ENCODE data around the gene SYNRG.
"Not testable (repeated sequence)": the region's sequence is repeated elsewhere in the genome, so short reads cannot be mapped to it uniquely, and the experiment has no call there.

SYNRG gene

DNA sequence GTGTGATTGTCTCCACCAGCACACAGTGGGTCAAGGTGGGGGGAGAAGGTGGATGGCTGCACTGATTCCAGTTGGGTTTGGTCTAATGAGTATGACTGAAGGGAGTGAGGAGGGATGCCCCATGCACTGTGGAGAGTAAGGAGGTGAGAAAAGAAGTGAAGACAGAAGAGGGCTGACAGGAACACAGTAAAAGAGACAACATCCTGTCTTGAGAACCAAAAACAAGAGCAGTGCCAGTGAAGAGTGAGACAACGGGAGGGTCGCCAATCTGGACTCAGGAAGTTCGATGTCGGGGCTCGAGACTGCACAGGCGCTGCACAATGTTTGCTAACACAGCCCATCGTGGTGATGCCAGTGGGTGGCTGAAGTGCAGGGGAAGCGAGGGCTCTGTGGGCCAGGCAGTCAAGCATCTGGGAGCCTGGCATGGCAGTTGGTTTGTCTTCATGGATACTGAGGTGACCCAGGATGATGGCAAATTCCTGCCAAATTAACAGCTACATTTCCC lies 85.5 kb downstream of the SYNRG start:
- Histone ChIP-seq H3K9ac (ENCODE audit: low read depth in 1 of 2, low read length in 2 of 2) (no peak overlapping the region), H3K27me3 (ENCODE audit: control insufficient read depth in 2 of 2, insufficient read depth in 2 of 2, low read length in 2 of 2) (no peaks in the 10 kb centered on the region), H3K36me3 (ENCODE audit: control insufficient read depth in 2 of 2, insufficient read depth in 2 of 2, low read length in 2 of 2) (peaks cover 55 to 67% of the 10 kb centered on the region in 2 donors), H3K9me3 (ENCODE audit: control insufficient read depth in 2 of 2, low read length in 2 of 2) (no peaks in the 10 kb centered on the region), H3K4me1 (ENCODE audit: control insufficient read depth in 2 of 2, insufficient read depth in 2 of 2, low read length in 2 of 2) (no peaks in the 10 kb centered on the region), H3K27ac (ENCODE audit: low read depth in 2 of 2, low read length in 2 of 2) (no peak overlapping the region), H3K4me3 (ENCODE audit: low read length in 2 of 2) (no peak overlapping the region)

DNA sequence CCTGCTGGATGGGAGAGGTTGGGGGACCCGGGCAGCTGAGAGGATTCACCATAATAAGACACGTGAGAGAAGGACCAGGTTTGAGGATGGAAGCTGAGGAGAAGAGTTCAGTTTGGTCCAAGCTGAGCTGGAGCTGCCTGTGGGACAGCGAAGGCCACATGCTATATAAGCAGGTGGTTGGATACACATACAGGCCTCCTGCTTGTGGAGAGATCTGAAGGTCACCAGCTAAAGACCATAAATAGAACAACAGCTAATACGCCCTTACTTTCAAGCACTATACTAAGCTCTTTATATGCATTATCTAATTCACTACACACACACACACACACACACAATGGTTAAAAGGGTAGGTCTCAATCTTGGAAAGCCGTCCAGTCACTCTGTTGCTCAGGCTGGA lies 87.4 kb downstream of the SYNRG start:
- Histone ChIP-seq H3K36me3 (ENCODE audit: control insufficient read depth in 2 of 2, insufficient read depth in 2 of 2, low read length in 2 of 2) (peaks cover 58 to 71% of the 10 kb centered on the region in 2 donors), H3K27me3 (ENCODE audit: control insufficient read depth in 2 of 2, insufficient read depth in 2 of 2, low read length in 2 of 2) (no peaks in the 10 kb centered on the region), H3K27ac (ENCODE audit: low read depth in 2 of 2, low read length in 2 of 2) (no peak overlapping the region), H3K9ac (ENCODE audit: low read depth in 1 of 2, low read length in 2 of 2) (no peak overlapping the region), H3K9me3 (ENCODE audit: control insufficient read depth in 2 of 2, low read length in 2 of 2) (no peaks in the 10 kb centered on the region), H3K4me1 (ENCODE audit: control insufficient read depth in 2 of 2, insufficient read depth in 2 of 2, low read length in 2 of 2) (no peaks in the 10 kb centered on the region), H3K4me3 (ENCODE audit: low read length in 2 of 2) (no peak overlapping the region)

DNA sequence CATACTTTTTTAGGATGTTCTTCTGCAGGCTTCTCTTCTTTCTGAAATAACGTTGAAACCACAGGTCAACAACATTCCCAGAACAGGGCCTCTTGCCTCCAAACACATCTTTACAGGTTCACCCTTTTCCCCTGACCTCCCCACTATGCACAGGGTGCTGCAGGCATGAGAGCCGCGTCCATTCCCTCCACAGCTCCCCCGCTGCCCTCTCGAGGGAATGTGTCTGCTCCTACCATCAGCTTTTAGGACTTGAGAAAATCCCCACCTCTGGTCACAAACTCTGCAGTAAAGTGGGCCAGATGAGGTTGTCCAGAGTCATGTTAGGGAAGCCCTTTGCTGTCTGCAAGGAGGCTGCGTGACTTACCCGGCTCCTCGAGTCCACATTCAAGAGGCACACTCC lies 89.0 kb downstream of the SYNRG start:
- no peak overlapping the region for H3K4me3 ChIP-seq (ENCODE audit: low read length in 2 of 2)
- H3K9ac ChIP-seq (ENCODE audit: low read depth in 1 of 2, low read length in 2 of 2) = no peak overlapping the region
- peaks cover 53 to 61% of the 10 kb centered on the region in 2 donors for H3K36me3 ChIP-seq (ENCODE audit: control insufficient read depth in 2 of 2, insufficient read depth in 2 of 2, low read length in 2 of 2)
- H3K27me3 ChIP-seq (ENCODE audit: control insufficient read depth in 2 of 2, insufficient read depth in 2 of 2, low read length in 2 of 2) = no peaks in the 10 kb centered on the region
- H3K9me3 ChIP-seq (ENCODE audit: control insufficient read depth in 2 of 2, low read length in 2 of 2) = no peaks in the 10 kb centered on the region
- H3K27ac ChIP-seq (ENCODE audit: low read depth in 2 of 2, low read length in 2 of 2) = no peak overlapping the region
- no peaks in the 10 kb centered on the region for H3K4me1 ChIP-seq (ENCODE audit: control insufficient read depth in 2 of 2, insufficient read depth in 2 of 2, low read length in 2 of 2)

DNA sequence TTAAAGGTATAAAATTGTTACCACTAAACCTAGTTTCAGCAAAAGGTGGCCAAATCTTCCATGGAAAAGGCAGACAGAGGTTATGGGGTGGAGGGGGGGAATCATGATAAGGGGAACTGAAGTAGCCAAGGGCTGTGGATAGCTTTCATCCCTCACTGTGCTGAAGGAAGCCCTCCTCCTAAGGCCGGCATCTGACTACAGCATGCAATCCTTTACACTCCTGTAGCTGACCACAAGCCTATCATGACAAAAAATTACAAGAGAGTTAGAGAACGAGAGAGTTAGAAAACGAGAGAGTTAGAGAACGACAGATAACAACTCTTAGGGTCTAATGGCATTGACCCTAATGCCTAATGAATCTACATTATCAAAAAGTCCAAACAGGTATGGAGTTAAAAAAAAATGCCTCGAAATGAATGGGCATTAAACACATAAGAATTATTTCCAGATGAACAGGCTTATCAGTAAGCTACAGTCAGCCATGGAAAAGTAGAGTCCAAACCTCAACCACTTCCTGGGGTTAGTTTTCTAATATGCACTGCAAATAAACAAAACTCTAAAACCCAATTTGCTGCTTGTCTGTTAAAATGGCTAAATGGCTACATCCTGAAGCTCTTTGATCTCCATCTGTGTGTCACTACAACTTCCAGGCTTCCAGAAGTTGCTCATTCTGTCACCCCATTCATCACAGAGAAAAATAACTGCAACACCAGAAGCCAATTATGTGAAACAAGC lies 89.8 kb downstream of the SYNRG start:
- no peak overlapping the region for H3K9ac ChIP-seq (ENCODE audit: low read depth in 1 of 2, low read length in 2 of 2)
- H3K4me3 ChIP-seq (ENCODE audit: low read length in 2 of 2) = no peak overlapping the region
- H3K9me3 ChIP-seq (ENCODE audit: control insufficient read depth in 2 of 2, low read length in 2 of 2) = no peaks in the 10 kb centered on the region
- no peaks in the 10 kb centered on the region for H3K27me3 ChIP-seq (ENCODE audit: control insufficient read depth in 2 of 2, insufficient read depth in 2 of 2, low read length in 2 of 2)
- H3K27ac ChIP-seq (ENCODE audit: low read depth in 2 of 2, low read length in 2 of 2) = no peak overlapping the region
- no peaks in the 10 kb centered on the region for H3K4me1 ChIP-seq (ENCODE audit: control insufficient read depth in 2 of 2, insufficient read depth in 2 of 2, low read length in 2 of 2)
- peaks cover 53 to 58% of the 10 kb centered on the region in 2 donors for H3K36me3 ChIP-seq (ENCODE audit: control insufficient read depth in 2 of 2, insufficient read depth in 2 of 2, low read length in 2 of 2)

DNA sequence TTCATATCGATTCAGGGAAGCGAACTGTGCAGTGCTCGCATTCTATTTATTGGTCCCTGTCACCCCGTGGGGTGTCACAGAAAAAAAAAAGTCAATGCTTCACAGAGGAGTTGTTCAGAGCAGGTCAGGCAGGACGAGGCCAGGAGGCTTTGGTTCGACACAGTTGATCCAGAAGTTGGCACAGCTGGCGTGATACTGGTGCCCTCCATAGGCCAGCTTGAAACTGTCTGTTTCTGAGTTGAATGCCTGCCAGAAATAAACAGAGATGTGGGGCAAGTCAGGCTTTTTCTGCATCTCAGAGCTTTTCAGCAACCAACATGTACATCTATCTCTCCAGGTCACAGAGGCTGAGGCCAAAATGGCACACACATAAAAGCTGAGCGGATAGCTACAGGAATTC lies 90.4 kb downstream of the SYNRG start:
- no peak overlapping the region for H3K9ac ChIP-seq (ENCODE audit: low read depth in 1 of 2, low read length in 2 of 2)
- H3K4me3 ChIP-seq (ENCODE audit: low read length in 2 of 2) = no peak overlapping the region
- no peaks in the 10 kb centered on the region for H3K27me3 ChIP-seq (ENCODE audit: control insufficient read depth in 2 of 2, insufficient read depth in 2 of 2, low read length in 2 of 2)
- peaks cover 50 to 53% of the 10 kb centered on the region in 2 donors for H3K36me3 ChIP-seq (ENCODE audit: control insufficient read depth in 2 of 2, insufficient read depth in 2 of 2, low read length in 2 of 2)
- H3K4me1 ChIP-seq (ENCODE audit: control insufficient read depth in 2 of 2, insufficient read depth in 2 of 2, low read length in 2 of 2) = no peaks in the 10 kb centered on the region
- H3K27ac ChIP-seq (ENCODE audit: low read depth in 2 of 2, low read length in 2 of 2) = no peak overlapping the region
- no peaks in the 10 kb centered on the region for H3K9me3 ChIP-seq (ENCODE audit: control insufficient read depth in 2 of 2, low read length in 2 of 2)

DNA sequence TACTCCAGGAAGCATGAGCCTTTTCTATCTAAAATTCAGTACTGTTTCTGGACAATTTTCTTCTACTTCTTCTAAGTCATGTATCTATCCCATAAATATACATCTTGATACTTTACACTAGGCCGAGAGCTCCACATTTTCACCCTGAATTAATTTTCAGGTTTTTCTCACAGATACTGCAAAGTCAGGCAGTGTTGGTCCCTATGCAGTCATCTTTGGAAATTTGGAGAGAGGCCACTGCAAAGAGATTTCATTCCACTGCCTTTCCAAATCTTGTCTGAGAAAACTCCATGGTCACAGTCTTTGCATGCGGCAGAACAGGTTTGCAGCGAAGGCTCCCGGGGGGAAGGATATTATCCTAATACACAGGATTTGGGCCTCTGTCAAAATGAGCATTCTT lies 91.3 kb downstream of the SYNRG start:
- peaks cover 51% of the 10 kb centered on the region in 2 donors for H3K36me3 ChIP-seq (ENCODE audit: control insufficient read depth in 2 of 2, insufficient read depth in 2 of 2, low read length in 2 of 2)
- H3K9me3 ChIP-seq (ENCODE audit: control insufficient read depth in 2 of 2, low read length in 2 of 2) = no peaks in the 10 kb centered on the region
- no peak overlapping the region for H3K27ac ChIP-seq (ENCODE audit: low read depth in 2 of 2, low read length in 2 of 2)
- H3K9ac ChIP-seq (ENCODE audit: low read depth in 1 of 2, low read length in 2 of 2) = no peak overlapping the region
- H3K4me3 ChIP-seq (ENCODE audit: low read length in 2 of 2) = no peak overlapping the region
- H3K4me1 ChIP-seq (ENCODE audit: control insufficient read depth in 2 of 2, insufficient read depth in 2 of 2, low read length in 2 of 2) = no peaks in the 10 kb centered on the region
- H3K27me3 ChIP-seq (ENCODE audit: control insufficient read depth in 2 of 2, insufficient read depth in 2 of 2, low read length in 2 of 2) = no peaks in the 10 kb centered on the region

DNA sequence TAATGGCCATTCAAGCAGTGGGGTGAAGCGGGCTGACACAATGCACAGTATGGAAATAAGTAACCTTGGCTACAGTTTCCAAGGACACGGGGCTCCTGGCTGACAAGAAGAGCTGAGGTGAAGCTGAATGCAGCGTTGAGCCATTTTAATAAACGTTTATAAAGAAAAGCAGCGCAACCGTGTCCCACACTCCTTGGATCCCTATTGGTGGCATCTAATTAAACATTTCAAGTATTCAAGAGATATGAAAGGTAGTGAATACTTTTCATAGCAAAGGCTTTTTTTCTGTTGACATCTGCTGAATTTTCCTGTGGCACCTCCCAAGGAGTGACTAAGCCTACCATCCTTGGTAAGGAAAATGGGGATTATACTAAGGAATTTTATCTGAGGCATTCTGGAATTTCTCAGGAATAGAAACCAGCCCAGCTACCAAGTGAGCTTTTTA lies 93.1 kb downstream of the SYNRG start:
- no peak overlapping the region for H3K4me3 ChIP-seq (ENCODE audit: low read length in 2 of 2)
- H3K27me3 ChIP-seq (ENCODE audit: control insufficient read depth in 2 of 2, insufficient read depth in 2 of 2, low read length in 2 of 2) = no peaks in the 10 kb centered on the region
- H3K4me1 ChIP-seq (ENCODE audit: control insufficient read depth in 2 of 2, insufficient read depth in 2 of 2, low read length in 2 of 2) = no peaks in the 10 kb centered on the region
- no peak overlapping the region for H3K9ac ChIP-seq (ENCODE audit: low read depth in 1 of 2, low read length in 2 of 2)
- H3K36me3 ChIP-seq (ENCODE audit: control insufficient read depth in 2 of 2, insufficient read depth in 2 of 2, low read length in 2 of 2) = peaks cover 46 to 50% of the 10 kb centered on the region in 2 donors
- H3K27ac ChIP-seq (ENCODE audit: low read depth in 2 of 2, low read length in 2 of 2) = no peak overlapping the region
- no peaks in the 10 kb centered on the region for H3K9me3 ChIP-seq (ENCODE audit: control insufficient read depth in 2 of 2, low read length in 2 of 2)

DNA sequence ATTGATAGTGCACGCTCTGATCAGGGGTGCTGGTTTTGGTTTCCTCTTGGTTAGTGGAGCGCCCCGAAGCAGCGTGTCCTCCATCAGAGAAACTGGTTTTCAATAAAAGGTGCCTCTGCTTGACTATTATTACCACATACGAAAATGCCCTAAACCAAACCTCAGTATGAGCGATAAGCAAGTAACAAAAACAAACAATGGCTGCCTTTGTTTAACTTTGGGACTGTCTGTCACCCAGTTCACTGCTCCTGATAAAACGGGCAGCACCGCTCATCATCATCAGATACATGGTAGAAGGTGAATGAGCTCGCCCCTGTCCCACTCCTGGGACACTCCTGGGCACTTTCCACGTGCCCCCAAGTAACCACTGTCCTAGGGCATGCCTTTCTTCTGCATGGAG lies 95.5 kb downstream of the SYNRG start:
- Histone ChIP-seq H3K9ac (ENCODE audit: low read depth in 1 of 2, low read length in 2 of 2) (no peak overlapping the region), H3K36me3 (ENCODE audit: control insufficient read depth in 2 of 2, insufficient read depth in 2 of 2, low read length in 2 of 2) (peaks cover 28 to 29% of the 10 kb centered on the region in 2 donors), H3K27me3 (ENCODE audit: control insufficient read depth in 2 of 2, insufficient read depth in 2 of 2, low read length in 2 of 2) (no peaks in the 10 kb centered on the region), H3K4me3 (ENCODE audit: low read length in 2 of 2) (no peak overlapping the region), H3K27ac (ENCODE audit: low read depth in 2 of 2, low read length in 2 of 2) (no peak overlapping the region), H3K4me1 (ENCODE audit: control insufficient read depth in 2 of 2, insufficient read depth in 2 of 2, low read length in 2 of 2) (no peaks in the 10 kb centered on the region), H3K9me3 (ENCODE audit: control insufficient read depth in 2 of 2, low read length in 2 of 2) (no peaks in the 10 kb centered on the region)

DNA sequence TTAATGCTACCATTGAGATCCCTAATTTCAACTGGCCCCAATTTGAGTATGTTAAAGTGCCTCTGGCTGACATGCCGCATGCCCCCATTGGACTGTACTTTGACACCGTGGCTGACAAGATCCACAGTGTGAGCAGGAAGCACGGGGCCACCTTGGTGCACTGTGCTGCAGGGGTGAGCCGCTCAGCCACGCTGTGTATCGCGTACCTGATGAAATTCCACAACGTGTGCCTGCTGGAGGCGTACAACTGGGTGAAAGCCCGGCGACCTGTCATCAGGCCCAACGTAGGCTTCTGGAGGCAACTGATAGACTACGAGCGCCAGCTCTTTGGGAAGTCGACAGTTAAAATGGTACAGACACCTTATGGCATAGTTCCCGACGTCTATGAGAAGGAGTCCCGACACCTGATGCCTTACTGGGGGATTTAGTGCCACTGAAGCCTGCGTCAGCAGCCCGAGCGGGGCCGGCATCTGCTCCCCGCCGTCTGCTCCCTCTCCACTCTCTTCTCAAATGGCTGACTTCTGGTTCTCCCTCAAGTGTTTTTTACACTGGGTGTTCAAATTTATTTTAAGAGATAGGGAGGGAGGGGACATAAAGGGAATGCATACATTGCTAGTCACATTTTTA lies 96.7 kb downstream of the SYNRG start:
- peaks cover 18 to 19% of the 10 kb centered on the region in 2 donors for H3K36me3 ChIP-seq (ENCODE audit: control insufficient read depth in 2 of 2, insufficient read depth in 2 of 2, low read length in 2 of 2)

DNA sequence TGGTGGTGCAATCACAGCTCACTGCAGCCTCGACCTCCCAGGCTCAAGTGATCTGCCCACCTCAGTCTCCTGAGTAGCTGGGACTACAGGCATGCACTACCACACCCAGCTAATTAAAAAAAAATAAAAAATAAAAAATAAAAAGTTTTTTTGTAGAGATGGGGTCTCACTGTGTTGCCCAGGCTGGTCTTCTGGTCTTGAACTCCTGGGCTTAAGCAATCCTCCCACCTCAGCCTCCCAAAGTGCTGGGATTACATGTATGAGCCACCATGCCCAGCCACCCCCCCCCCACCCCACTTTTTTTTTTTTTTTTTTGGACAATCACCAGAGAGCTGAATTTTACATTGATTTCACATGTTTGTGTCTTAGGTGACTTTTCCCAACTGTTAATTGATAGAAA lies 97.6 kb downstream of the SYNRG start:
- not testable (repeated sequence) for H3K9me3 ChIP-seq (ENCODE audit: control insufficient read depth in 2 of 2, low read length in 2 of 2); H3K27me3 ChIP-seq (ENCODE audit: control insufficient read depth in 2 of 2, insufficient read depth in 2 of 2, low read length in 2 of 2); H3K9ac ChIP-seq (ENCODE audit: low read depth in 1 of 2, low read length in 2 of 2); H3K4me3 ChIP-seq (ENCODE audit: low read length in 2 of 2); H3K27ac ChIP-seq (ENCODE audit: low read depth in 2 of 2, low read length in 2 of 2); H3K4me1 ChIP-seq (ENCODE audit: control insufficient read depth in 2 of 2, insufficient read depth in 2 of 2, low read length in 2 of 2)
- H3K36me3 ChIP-seq (ENCODE audit: control insufficient read depth in 2 of 2, insufficient read depth in 2 of 2, low read length in 2 of 2) = peaks cover 12 to 13% of the 10 kb centered on the region in 2 donors

More for the DNA sequence above, 96.7 kb downstream of the SYNRG start:
- Histone ChIP-seq H3K9ac (ENCODE audit: low read depth in 1 of 2, low read length in 2 of 2) (no peak overlapping the region), H3K4me1 (ENCODE audit: control insufficient read depth in 2 of 2, insufficient read depth in 2 of 2, low read length in 2 of 2) (no peaks in the 10 kb centered on the region), H3K4me3 (ENCODE audit: low read length in 2 of 2) (no peak overlapping the region), H3K9me3 (ENCODE audit: control insufficient read depth in 2 of 2, low read length in 2 of 2) (no peaks in the 10 kb centered on the region), H3K27me3 (ENCODE audit: control insufficient read depth in 2 of 2, insufficient read depth in 2 of 2, low read length in 2 of 2) (no peaks in the 10 kb centered on the region), H3K27ac (ENCODE audit: low read depth in 2 of 2, low read length in 2 of 2) (no peak overlapping the region)

Measured in mucosa of rectum (tissue), 2 donors.